22Rv1 (cell line): ENCODE measurements around the gene STEAP1B.

Experiments used
- CTCF ChIP-seq: fragments of 450-650 bp; IDR thresholded peaks from 2 replicates; pipeline ENCODE4 v1.5.1; 2017; ENCODE audit warnings: mild to moderate bottlenecking
- ZFX ChIP-seq: fragments of 450-650 bp; IDR thresholded peaks from 2 replicates; pipeline ENCODE4 v1.6.1; 2017; ENCODE audit warnings: antibody characterized with exemption, borderline replicate concordance

- TF ChIP-seq CTCF: no peak
- TF ChIP-seq ZFX: no peak
Observed at GRCh38 chr7:22460363-22460988, 39.5 kb downstream of the STEAP1B start.
